SJCRH30 (cell line): ENCODE measurements around the gene DND1. TPM values are rescaled to one million over a fixed set of nuclear protein-coding genes. Genes with fewer than 3 reads are reported as not detected.
"Not testable (repeated sequence)": the region's sequence is repeated elsewhere in the genome, so short reads cannot be mapped to it uniquely, and the experiment has no call there.

Experiments used
- DNase-seq, 2 experiments: peaks; one replicate each; pipeline ENCODE4 v3.0.0-alpha.2; 2015 to 2020
- H3K27ac ChIP-seq: fragments of 250-450 bp; sonication (Bioruptor Pico); 2 replicates; pipeline ENCODE4 v1.5.1; 2020; ENCODE audit warnings: mild to moderate bottlenecking, moderate library complexity
- H3K27me3 ChIP-seq: fragments of 250-450 bp; sonication (Bioruptor Pico); 2 replicates; pipeline ENCODE4 v1.5.1; 2020; ENCODE audit warnings: mild to moderate bottlenecking, moderate library complexity
- H3K36me3 ChIP-seq: fragments of 250-450 bp; sonication (Bioruptor Pico); 2 replicates; pipeline ENCODE4 v1.5.1; 2020; ENCODE audit warnings: mild to moderate bottlenecking, moderate library complexity
- H3K4me1 ChIP-seq: fragments of 250-450 bp; sonication (Bioruptor Pico); 2 replicates; pipeline ENCODE4 v1.5.1; 2020; ENCODE audit warnings: mild to moderate bottlenecking, moderate library complexity
- H3K4me3 ChIP-seq: fragments of 250-450 bp; sonication (Bioruptor Pico); 2 replicates; pipeline ENCODE4 v1.5.1; 2020; ENCODE audit warnings: mild to moderate bottlenecking, moderate library complexity
- H3K9me3 ChIP-seq: fragments of 250-450 bp; sonication (Bioruptor Pico); replicated peaks from 2 replicates; pipeline ENCODE4 v1.5.1; 2020; ENCODE audit warnings: mild to moderate bottlenecking, moderate library complexity
- total RNA-seq: library from RNA; depleted of rRNA; stranded (reverse); fragments of >200 nt; shearing (Covaris generic); gene quantifications from 2 replicates; pipeline ENCODE4 v1.2.3, GENCODE V29; 2014

DND1 gene
- total RNA-seq, 1 experiment from 2014 or later, result 1.8 TPM

DNA sequence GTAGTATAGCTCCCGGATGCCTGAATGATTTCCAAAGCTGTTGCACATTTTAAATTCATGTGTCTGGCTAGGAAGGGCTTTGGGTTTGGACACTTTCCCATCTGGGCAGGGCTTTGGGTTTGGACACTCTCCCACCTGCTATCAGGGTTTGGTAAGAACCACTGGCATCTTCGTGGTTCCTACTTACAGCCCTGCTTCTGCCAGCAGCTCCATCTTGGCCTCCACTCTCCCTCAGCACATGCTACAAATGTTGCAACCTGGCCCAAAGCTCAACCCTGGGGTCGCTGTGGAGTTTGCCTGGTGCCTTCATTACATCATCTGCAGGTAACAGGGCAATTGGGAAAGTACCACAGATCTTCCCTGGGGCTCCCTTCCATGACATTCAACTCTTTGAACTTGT, 30.7 kb downstream of the DND1 start:
- Histone ChIP-seq H3K27ac (no peak overlapping the region), H3K27me3 (no peaks in the 10 kb centered on the region), H3K36me3 (peaks cover 12% of the 10 kb centered on the region), H3K9me3 (no peaks in the 10 kb centered on the region), H3K4me3 (no peak overlapping the region), H3K4me1 (peaks cover 9% of the 10 kb centered on the region)
- no peak for DNase-seq

DNA sequence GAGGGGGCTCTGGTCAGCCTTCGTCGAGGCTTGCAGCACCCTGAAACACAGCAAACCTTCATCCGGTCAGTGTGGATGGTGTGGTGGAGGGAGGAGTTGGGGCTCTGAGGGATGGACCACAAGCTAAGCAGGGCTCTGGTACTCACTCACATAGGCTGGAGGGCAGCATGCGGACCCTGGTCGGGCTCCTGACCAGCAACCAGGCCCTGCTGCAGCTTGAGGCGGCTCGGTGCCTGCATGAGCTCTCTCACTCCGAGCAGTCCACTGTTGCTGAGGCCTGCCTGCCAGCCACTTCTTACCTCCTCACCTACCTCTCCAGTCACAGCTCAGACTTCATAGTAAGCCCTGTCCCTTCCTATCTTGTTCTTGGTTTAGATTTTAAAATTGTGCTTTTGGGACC, 31.7 kb downstream of the DND1 start:
- H3K27ac ChIP-seq, result no peak overlapping the region
- DNase-seq, result no peak
- peaks cover 9% of the 10 kb centered on the region for H3K4me1 ChIP-seq
- H3K27me3 ChIP-seq, result no peaks in the 10 kb centered on the region
- H3K36me3 ChIP-seq, result peaks cover 12% of the 10 kb centered on the region
- no peaks in the 10 kb centered on the region for H3K9me3 ChIP-seq
- no peak overlapping the region for H3K4me3 ChIP-seq

- H3K9me3 ChIP-seq, result no peaks in the 10 kb centered on the region
- no peaks in the 10 kb centered on the region for H3K27me3 ChIP-seq
- peak within 1 kb of the TSS; percentile 86 for H3K4me3 ChIP-seq
- H3K27ac ChIP-seq, result peak within 1 kb of the TSS; percentile 78
- DNase-seq, result peak; percentile 96 to 97
- peaks cover 4% of the 10 kb centered on the region; the same call in 1 of the 2 replicates for H3K36me3 ChIP-seq
- peaks cover 4% of the 10 kb centered on the region; the same call in 1 of the 2 replicates for H3K4me1 ChIP-seq
Observed at GRCh38 chr5:140639148-140639981, 34.0 kb downstream of the DND1 start, which contains the start of gene TMCO6. Gene TMCO6 (plus strand): TSS chr5:140639451. CDS start chr5:140639528, 77 bp downstream.

DNA sequence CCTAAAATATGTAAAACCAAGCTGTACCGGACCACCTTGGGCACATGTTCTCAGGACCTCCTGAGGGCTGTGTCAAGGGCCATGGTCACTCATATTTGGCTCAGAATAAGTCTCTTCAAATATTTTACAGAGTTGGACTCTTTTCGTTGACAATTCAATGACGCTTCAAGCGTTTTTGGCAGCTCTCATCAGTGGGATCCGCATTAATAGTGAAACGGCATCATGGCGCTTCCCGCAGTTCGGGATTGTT, 34.6 kb downstream of the DND1 start:
- DNase-seq, H3K4me1 ChIP-seq, H3K9me3 ChIP-seq, H3K27me3 ChIP-seq, H3K36me3 ChIP-seq: not testable (repeated sequence)
- Histone ChIP-seq H3K27ac (peak overlapping the region; percentile 29), H3K4me3 (peak overlapping the region; percentile 86)

- Histone ChIP-seq H3K4me1 (peaks cover 4% of the 10 kb centered on the region; the same call in 1 of the 2 replicates), H3K9me3 (no peaks in the 10 kb centered on the region), H3K36me3 (no peaks in the 10 kb centered on the region), H3K4me3 (no peak overlapping the region), H3K27me3 (no peaks in the 10 kb centered on the region), H3K27ac (no peak overlapping the region)
- no peak for DNase-seq
Observed at GRCh38 chr5:140637371-140638100, 35.8 kb downstream of the DND1 start.

DNA sequence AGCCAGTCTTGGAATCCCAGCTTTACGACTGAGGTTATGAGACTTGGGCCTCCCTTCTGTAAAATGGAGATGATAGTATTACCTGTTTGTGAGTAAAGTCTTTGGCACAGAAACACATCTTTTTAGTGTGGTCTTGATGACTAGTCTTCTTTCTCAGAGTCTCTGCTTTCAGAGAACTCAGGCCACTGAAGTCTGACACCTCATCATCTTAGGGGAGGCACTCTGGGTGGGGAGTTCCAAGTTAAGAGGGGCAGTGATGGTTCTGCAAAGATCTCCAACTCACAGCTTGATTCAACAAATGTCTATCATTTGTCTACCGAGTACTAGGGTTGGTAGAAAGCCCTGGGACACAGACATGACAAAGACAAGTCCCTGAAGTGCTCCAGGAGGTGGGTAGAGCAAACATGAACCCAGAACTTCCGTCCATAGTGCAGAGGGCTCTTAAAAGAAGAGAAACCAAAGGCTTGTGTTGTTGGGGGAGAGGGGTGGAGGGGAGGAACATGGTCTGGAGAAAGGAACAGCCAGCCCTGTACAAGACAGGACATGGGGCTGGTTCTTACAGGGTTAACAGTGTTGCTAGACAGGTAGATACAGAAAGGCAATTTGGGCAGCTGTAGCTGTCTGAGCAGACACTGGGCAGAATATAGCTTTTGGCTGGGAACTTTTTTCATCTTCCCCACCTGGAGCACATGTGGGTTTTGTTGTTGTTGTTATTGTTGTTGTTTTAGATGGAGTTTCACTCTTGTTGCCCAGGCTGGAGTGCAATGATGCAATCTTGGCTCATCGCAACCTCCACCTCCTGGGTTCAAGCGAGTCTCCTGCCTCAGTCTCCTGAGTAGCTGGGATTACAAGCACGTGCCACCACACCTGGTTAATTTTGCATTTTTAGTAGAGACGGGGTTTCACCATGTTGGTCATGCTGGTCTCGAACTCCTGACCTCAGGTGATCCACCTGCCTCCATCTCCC, 37.8 kb downstream of the DND1 start:
- H3K9me3 ChIP-seq, result no peaks in the 10 kb centered on the region
- H3K4me3 ChIP-seq, result no peak overlapping the region
- H3K27me3 ChIP-seq, result no peaks in the 10 kb centered on the region
- H3K36me3 ChIP-seq, result no peaks in the 10 kb centered on the region
- DNase-seq, result no peak
- no peak overlapping the region for H3K27ac ChIP-seq
- H3K4me1 ChIP-seq, result peaks cover 4% of the 10 kb centered on the region; the same call in 1 of the 2 replicates

GRCh38 chr5:140634103-140634502, 39.3 kb downstream of the DND1 start:
- Histone ChIP-seq H3K9me3 (no peaks in the 10 kb centered on the region), H3K4me1 (no peaks in the 10 kb centered on the region), H3K4me3 (no peak overlapping the region), H3K27me3 (no peaks in the 10 kb centered on the region), H3K36me3 (no peaks in the 10 kb centered on the region), H3K27ac (no peak overlapping the region)
- DNase-seq, result no peak

DNA sequence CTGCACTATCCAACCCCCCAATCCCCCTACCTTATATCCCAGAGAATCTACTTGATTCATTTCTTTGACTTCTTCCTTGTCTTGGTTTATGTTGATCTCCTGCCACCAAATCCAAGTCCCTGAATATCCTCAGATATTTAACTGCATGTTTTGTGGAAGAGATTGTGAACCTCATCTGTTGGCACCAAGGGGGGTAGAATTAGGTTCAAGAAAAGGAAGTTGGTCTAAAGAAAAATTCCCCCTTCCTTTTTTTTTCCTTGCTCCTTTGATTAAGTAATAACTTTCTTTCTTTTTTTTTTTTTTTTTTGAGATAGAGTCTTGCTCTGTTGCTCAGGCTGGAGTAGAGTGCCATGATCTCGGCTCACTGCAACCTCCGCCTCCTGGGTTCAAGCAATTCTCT, 39.9 kb downstream of the DND1 start:
- DNase-seq, result no peak
- Histone ChIP-seq H3K4me3 (no peak overlapping the region), H3K36me3 (no peaks in the 10 kb centered on the region), H3K9me3 (no peaks in the 10 kb centered on the region), H3K27me3 (no peaks in the 10 kb centered on the region), H3K27ac (no peak overlapping the region), H3K4me1 (no peaks in the 10 kb centered on the region)

DNA sequence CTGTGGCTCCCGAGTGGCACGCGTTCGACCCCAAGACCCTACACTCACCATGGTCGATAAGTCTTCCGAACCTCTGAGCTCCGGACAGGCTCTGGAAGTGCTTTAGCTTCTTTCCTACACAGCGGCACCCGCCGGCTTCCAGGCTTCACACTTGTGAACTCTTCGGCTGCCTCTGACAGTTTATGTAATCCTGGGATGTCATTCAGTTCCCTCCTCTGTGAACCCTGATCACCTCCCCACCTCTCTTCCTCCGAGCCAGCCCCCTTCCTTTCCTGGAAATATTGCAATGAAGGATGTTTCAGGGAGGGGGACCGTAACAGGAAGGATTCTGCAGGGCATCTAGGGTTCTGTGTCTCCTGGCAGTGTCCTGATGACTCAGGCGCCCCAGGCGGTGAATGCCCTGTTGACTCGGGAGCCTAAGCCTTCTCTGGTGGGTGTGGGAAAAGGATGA, 40.3 kb downstream of the DND1 start, which contains the start of gene CD14:
Gene CD14, minus strand, starts transcription at position 155 of the 451 bp plus-strand sequence. Its CDS starts 104 bp downstream, at position 51.
- no peaks in the 10 kb centered on the region for H3K9me3 ChIP-seq
- peak in 1 of 2 experiments; percentile 14 for DNase-seq
- no peaks in the 10 kb centered on the region for H3K4me1 ChIP-seq
- no peak within 1 kb of the TSS for H3K27ac ChIP-seq
- H3K36me3 ChIP-seq, result no peaks in the 10 kb centered on the region
- no peak within 1 kb of the TSS for H3K4me3 ChIP-seq
- no peaks in the 10 kb centered on the region for H3K27me3 ChIP-seq

DNA sequence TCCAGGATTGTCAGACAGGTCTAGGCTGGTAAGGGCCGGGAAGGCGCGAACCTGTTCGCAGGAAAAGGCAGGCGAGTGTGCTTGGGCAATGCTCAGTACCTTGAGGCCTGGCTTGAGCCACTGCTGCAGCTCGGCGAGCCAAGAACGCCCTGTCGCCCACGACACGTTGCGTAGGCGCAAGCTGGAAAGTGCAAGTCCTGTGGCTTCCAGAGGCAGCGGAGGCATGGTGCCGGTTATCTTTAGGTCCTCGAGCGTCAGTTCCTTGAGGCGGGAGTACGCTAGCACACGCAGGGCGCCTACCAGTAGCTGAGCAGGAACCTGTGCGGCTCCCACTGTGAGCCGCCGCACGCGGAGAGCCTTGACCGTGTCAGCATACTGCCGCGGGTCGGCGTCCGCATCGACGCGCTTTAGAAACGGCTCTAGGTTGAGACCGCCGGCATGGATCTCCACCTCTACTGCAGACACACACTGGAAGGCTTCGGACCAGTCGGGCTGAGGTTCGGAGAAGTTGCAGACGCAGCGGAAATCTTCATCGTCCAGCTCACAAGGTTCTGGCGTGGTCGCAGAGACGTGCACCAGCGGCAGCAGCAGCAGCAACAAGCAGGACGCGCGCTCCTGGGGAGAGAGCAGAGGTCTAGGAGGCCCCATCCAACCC, 40.9 kb downstream of the DND1 start:
- H3K27ac ChIP-seq, result no peak overlapping the region
- DNase-seq, result no peak
- H3K4me1 ChIP-seq, result no peaks in the 10 kb centered on the region
- no peaks in the 10 kb centered on the region for H3K9me3 ChIP-seq
- H3K27me3 ChIP-seq, result no peaks in the 10 kb centered on the region
- no peak overlapping the region for H3K4me3 ChIP-seq
- H3K36me3 ChIP-seq, result no peaks in the 10 kb centered on the region

DNA sequence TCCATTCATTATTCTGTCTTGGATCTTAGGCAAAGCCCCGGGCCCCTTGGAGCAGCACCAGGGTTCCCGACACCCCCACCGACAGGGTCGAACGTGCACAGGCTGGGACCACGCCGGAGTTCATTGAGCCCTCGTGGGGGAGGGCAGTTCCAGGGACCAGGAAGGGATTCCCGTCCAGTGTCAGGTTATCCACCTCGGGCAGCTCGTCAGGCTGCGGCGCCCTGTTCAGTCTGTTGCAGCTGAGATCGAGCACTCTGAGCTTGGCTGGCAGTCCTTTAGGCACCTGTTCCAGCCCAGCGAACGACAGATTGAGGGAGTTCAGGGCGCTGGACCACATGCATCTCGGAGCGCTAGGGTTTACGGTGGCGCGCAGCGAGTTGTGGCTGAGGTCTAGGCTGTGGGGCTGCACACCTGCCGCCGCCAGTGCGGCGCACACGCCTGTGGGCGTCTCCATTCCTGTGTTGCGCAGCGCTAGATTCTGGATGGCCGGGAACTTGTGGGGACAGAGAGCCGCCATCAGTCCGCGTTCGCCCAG, 41.5 kb downstream of the DND1 start:
- Histone ChIP-seq H3K27ac (no peak overlapping the region), H3K4me3 (no peak overlapping the region), H3K9me3 (no peaks in the 10 kb centered on the region; the same call in 1 of the 2 replicates), H3K4me1 (no peaks in the 10 kb centered on the region), H3K36me3 (no peaks in the 10 kb centered on the region), H3K27me3 (no peaks in the 10 kb centered on the region)
- no peak for DNase-seq

GRCh38 chr5:140631036-140631417, 42.3 kb downstream of the DND1 start:
- H3K4me3 ChIP-seq, result no peak overlapping the region
- no peak for DNase-seq
- H3K4me1 ChIP-seq, result no peaks in the 10 kb centered on the region
- no peaks in the 10 kb centered on the region; the same call in 1 of the 2 replicates for H3K9me3 ChIP-seq
- H3K36me3 ChIP-seq, result no peaks in the 10 kb centered on the region
- H3K27ac ChIP-seq, result no peak overlapping the region
- H3K27me3 ChIP-seq, result no peaks in the 10 kb centered on the region

- Histone ChIP-seq H3K4me1 (no peaks in the 10 kb centered on the region), H3K36me3 (no peaks in the 10 kb centered on the region), H3K4me3 (no peak overlapping the region), H3K27me3 (no peaks in the 10 kb centered on the region), H3K9me3 (no peaks in the 10 kb centered on the region; the same call in 1 of the 2 replicates), H3K27ac (no peak overlapping the region)
- DNase-seq, result no peak
Observed at GRCh38 chr5:140630292-140631035, 42.9 kb downstream of the DND1 start.
